NT2/D1 (cell line): ENCODE results near the gene SULT6B1.

Experiments
- SUZ12 ChIP-seq: IDR thresholded peaks from 2 replicates; pipeline ENCODE4 v1.6.1; 2011; ENCODE audit not compliant: insufficient read length, insufficient read depth; ENCODE audit errors: extremely low read depth
- YY1 ChIP-seq: IDR thresholded peaks from 2 replicates; pipeline ENCODE4 v1.6.1; 2011; ENCODE audit not compliant: insufficient read length, insufficient read depth

- TF ChIP-seq YY1 (no peak), SUZ12 (no peak)
Measured at GRCh38 chr2:37154785-37155184, 33.7 kb downstream of the SULT6B1 start.
